ENCODE measurements around the gene COA1.
"Not testable (repeated sequence)": the region's sequence is repeated elsewhere in the genome, so short reads cannot be mapped to it uniquely, and the experiment has no call there.

The COA1 gene

GRCh38 chr7:43650457-43651052 lies 78.8 kb downstream of the COA1 start:
- DNase-seq, result peak; percentile 84

- peak; percentile 40 for DNase-seq
Measured at GRCh38 chr7:43649755-43650274, 79.5 kb downstream of the COA1 start.

DNA sequence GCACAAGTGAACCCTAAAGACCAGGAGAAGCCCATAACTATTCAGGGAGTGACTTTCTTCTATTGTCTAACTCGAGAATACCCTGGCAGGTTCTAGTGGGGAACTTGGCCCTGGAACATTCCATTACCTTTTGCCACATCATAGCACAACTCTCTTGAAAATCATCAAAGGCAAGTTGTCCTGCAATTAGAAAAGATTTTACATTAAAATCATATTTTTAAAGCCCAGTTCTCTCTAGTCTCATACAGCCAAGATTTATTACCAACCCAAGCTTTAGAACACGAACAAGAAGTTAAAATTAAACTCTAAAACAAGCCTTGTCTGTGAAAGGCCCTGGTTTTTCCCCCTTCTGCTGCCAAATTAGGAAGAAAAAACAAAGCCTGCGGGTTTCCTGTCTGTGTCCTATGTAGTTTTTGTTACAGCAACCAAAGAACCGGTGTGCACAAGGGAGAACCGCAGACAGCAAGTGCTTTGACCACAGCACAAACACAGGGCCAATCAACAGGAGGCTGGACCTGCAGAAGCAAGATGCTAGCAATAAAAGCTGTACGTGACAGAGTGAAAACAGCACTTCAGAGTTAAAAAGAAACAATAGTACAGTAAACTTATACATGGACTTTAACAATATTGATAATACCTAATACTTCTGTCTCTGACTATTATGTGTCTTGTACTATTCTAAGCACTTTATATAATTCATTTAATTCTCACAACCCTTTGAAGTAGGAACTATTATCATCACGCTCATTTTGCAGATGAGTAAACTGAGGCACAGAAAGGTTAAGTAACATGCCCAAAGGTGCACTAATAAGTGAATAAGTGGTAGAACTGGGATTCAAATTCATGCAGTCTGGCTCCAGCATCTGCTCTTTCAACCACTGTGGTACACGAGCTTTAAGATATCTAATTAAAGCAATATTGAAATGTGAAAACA lies 80.6 kb downstream of the COA1 start:
- peak; percentile 84 for DNase-seq

DNA sequence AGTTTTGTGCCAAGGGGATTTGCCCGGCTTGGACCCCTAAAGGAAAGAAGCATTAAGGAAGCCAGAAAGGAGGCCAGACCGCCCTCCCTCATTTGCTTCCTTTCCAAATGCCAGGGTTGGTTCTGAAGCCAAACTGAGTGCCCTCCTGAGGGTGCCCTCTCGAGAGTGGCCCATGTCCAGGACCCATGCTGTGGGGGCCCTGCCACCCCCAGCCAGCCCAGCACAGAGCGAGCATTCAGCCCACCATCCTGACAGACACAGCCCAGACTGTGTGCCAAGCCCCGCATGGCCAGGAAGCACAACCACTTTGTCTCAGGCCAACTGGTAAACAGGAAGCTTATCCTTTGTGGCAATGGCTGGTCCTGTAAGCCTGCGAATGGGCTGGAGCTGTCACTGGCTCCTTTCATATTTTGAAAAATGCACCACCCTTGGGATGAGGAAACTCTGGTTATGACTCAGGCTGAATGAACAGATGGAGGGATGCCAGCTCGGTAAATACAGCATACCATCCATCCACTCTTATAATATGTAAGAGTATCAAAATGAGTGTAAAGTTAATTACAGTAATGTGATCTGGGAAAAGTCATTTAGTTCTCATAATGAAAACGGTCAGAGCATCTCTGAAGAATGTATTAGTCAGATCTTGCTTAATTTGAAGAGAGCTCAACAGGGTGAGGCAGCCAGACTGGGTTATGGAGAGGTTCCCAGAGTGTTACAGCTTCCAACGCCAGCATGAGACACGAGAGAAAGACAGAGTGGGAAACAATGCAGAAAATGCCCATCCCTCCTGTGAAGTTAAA lies 81.5 kb downstream of the COA1 start:
- peak; percentile 100 for DNase-seq

DNA sequence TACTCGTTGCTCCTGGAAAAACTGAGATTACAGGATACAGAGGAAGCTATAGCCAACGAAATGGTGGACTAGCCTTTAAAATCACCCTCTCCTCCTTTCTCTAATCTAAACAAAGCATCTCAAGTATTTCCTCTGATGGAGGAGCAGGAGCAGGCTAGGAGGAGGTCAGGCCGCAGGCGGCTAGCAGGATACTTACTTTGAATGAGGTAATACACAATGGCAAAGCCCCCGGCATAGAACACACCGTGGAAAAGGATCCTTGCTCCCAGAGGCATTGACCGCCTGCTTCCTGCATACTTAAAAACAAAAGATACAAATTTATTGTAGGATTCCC lies 82.0 kb downstream of the COA1 start:
- DNase-seq, result peak; percentile 71

DNA sequence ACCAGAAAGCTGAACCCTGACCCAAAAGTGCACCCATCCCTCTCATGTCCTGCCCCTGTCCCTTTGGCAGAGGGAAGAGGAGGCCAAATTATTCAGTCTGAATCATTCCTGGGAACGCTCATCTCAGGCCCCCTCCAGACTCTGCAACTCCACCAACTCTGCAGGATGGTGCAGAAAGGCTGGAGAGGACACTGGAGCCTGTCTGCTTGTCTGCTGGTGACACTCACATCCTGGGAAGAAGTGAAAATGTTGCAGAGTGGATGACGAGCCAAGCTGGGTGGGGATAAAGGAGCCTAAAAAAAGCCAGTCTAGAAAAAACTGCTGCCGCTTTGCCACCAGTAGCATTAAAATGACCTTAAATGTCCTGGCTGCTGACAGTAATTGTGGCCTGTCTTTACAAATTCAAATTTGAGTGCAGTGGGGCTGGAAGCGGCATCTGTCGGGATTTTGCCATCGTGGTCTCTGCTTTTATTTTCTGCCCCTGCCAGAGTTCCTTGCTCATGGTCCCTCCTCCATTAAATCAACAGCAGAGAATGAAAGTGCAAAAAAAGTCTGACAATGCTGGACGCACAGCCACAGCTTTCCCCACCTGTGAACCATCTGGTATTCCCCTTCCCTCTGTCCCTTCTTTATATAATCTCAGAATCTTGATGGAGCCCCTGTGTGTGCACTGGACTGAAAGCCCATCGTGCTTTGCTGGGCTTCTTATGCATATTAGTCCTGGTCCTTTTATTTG lies 82.6 kb downstream of the COA1 start:
- peak; percentile 64 for DNase-seq

- no peak for DNase-seq
Measured at GRCh38 chr7:43645699-43646226, 83.6 kb downstream of the COA1 start.

DNA sequence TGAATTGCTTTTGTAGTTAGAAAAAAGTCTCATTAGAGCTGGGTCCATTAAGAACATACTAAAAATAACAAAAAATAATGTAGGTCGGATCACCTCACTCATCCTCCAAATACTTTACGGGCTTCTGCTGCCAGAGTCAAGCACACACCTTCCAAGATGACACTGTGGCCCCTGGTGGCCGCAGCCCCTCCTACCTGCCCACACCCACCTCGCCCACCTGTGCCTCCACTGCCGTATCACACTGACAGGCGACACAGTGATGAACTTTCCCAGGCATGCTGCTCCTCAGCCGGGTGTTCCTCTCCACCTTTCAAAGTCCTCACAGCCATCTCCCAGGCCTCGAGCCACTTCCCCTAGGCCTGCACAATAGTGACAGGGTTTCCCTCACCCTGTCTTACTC lies 85.5 kb downstream of the COA1 start:
- no peak for DNase-seq

- DNase-seq, result no peak
Measured at GRCh38 chr7:43642897-43643630, 86.3 kb downstream of the COA1 start.

- DNase-seq, result no peak
Measured at GRCh38 chr7:43640679-43641078, 88.6 kb downstream of the COA1 start.

DNA sequence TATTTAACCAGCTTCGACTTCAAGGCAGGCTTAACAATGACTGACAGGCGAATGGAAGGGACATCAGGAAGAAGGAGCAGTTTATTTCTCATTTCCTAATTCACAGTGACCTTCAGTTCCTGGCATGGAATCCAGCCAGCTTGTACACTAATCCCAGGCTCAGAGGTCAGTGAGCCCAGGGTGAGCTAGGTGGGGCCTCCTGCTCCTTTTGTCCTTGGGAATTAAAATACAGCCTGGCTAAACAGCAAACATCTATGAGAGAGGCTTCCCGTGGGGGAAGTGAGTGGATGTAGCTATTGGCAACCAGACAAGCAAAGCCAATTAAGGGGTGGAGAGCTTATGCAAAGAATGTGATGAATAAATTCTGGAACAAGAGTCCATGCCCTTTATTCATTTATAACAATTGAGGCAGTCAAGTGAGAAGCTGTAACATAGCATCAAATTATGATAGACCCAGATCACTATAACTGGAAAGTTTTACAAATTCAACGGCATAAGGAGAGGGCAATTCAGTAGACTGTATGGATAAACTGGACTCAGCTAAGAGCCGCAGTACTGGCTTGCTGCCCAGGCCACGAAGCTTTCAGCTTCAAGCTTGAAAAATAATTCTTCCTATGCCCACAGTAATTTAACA lies 89.3 kb downstream of the COA1 start:
- DNase-seq, result peak; percentile 66

GRCh38 chr7:43637114-43637806 lies 92.1 kb downstream of the COA1 start:
- DNase-seq, result peak; percentile 45

DNA sequence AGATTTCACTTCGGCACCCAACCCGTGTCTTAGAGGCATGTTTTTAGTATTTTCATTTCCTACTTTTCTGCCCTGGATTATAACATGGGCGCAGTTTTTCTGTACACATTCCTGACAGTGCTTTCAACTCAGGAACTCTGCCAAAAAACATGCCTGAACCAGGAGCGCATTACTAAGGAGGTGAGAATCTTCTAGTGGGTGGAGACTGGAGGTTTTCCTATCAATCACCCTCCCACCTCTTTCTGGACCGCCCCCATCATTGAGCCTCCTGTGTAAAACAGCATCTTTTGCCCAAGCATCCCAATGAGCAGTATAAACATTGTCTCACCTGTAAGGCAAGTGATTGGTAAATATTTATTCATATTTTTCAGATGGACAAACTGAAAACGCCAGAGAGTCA lies 93.2 kb downstream of the COA1 start:
- DNase-seq, result peak; percentile 15

DNA sequence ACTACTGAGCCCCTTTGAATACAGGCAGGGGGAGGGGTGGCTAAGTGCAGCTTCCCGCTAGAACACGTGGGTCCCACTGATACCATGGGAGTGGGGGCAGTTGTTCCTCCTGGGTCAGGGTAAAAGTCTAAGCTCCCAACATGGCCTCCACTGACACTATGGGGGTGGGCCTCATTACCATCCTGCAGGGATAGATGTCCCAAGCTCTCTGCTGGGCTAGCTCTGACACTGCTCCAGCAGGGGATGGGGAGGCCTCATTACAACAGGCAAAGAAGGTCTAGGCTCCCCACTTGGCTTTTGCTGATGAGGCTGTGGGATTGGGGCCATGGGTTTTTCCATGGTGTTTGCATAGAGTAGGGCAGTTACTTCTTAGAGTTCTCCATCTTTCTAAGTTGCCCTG lies 94.9 kb downstream of the COA1 start:
- DNase-seq, result no peak

DNA sequence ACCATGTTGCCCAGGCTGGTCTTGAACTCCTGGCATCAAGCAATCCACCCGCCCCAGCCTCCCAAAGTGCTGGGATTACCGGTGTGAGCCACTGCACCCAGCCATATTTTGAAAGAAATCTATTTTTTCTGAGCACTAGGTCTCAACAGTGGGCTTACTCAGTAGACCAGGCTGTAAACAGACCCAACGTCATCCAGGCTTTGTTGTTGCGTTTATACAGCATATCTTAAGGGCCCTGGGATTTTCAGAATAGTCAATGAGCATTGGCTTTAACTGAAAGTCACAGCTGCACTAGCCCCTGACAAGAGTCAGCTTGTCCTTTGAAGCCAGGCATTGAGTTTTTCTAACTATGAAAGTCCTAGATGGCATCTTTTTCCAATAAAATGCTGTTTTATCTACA lies 96.6 kb downstream of the COA1 start:
- no peak for DNase-seq

DNA sequence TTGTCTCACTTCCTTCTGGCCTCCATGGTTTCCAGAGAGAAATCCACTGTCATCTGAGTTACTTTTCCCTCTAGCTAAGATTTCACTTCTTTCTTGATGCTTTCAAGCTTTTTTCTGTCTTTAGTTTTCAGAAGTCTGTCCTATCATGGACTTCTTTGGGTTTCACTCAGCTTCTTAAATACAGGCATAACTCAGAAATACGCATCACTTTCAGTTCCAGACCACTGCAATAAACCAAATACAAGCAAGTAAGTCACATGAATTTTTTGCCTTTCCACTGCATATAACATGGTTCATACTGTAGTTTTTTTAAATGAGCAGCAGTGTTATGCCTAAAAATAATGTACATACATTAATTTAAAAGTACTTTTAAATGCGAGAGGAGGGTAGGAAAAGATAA lies 97.8 kb downstream of the COA1 start:
- DNase-seq, result no peak

DNA sequence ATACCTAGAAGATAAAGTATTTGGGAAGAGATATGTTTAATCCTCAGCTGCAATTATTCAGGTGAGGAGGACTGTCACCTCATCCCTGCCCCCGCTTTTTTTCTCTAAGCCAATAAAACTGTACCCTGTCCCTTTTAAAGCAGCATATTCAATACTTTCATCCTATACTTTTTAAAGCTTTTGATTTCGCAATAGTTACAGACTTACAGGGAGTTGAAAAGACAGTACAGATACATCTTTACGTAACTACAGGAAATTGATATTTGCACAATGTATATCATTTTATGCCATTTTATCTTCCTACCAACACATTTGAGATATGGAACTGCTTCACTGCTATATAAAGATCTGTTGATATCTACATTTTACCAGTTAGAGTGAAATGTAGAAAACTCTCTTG lies 98.8 kb downstream of the COA1 start:
- no peak for DNase-seq

DNA sequence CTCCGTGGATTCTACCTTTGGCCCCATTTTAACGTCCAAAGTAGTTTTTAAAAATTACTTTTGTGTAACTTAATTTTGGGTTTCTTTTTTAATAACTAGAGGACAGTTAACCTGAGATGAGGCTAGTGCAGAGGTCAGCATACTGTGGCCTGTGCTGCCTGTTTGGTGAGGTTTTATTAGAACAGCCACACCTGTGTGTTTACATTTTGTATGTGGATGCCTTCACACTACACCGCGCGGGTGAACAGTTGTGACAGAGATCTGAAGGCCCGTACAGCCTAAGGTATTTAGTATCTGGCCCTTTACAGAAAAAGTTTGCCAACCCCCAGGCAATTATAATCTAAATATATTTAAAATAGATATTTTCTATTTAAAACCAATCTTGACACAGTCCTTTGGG lies 99.5 kb downstream of the COA1 start:
- no peak for DNase-seq

- DNase-seq, result no peak
Measured at GRCh38 chr7:43628431-43628830, 100.9 kb downstream of the COA1 start.

GRCh38 chr7:43627798-43628197 lies 101.5 kb downstream of the COA1 start:
- DNase-seq, result not testable (repeated sequence)

GRCh38 chr7:43626695-43627094 lies 102.6 kb downstream of the COA1 start:
- DNase-seq, result no peak

Data from HCEC 1CT (cell line).